ENCODE results near the gene HFM1. TPM values are rescaled to one million over a fixed set of nuclear protein-coding genes. Genes with fewer than 3 reads are reported as not detected.

HFM1 gene
- total RNA-seq, 1 experiment from 2014 or later: 2.4 TPM

DNA sequence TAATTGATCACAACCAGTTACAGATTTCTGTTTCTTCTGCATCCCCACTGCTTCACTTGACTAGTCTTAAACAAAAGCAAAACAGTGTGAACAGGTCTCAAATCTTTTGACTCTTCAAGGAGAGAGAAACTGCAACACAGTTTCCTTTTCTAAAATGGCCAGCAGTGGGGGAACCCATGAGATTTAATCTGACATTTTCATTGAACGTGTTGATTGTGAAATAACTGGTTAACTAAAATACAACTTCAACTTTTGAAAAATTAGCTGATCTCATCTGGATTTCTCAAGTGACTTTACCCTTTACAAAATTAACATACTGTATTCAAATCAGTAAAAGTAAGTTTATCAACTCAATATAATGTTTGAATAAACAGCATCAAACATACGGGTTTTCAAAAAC lies 143.0 kb downstream of the HFM1 start:
- Histone ChIP-seq H3K27ac (ENCODE audit: insufficient read length, low read depth, low read length) (no peak overlapping the region), H3K18ac (ENCODE audit: insufficient read length, low read depth, low read length) (no peak overlapping the region), H2BK12ac (ENCODE audit: insufficient read length, low read depth, low read length) (no peak overlapping the region), H3K4ac (ENCODE audit: low read depth, low read length) (no peak overlapping the region), H3K4me2 (ENCODE audit: insufficient read depth, insufficient read length, low read length) (no peak overlapping the region), H2BK15ac (ENCODE audit: low read depth, low read length) (no peak overlapping the region), H3K27me3 (ENCODE audit: insufficient read depth, low read length) (no peaks in the 10 kb centered on the region), H3K9ac (ENCODE audit: extremely low read depth, insufficient read length, low read length) (no peak overlapping the region), H3K23ac (ENCODE audit: insufficient read length, low read depth, low read length) (no peak overlapping the region), H3K56ac (ENCODE audit: insufficient read length, low read depth, low read length) (no peak overlapping the region), H2BK120ac (ENCODE audit: low read depth, low read length, poor library complexity, severe bottlenecking) (no peak overlapping the region), H4K8ac (replicated peaks; ENCODE audit: insufficient read length, low read depth, low read length) (no peak overlapping the region), H3K79me2 (ENCODE audit: insufficient read depth, low read length) (no peaks in the 10 kb centered on the region), H3K23me2 (ENCODE audit: insufficient read length, low read depth, low read length, poor library complexity, severe bottlenecking) (no peaks in the 10 kb centered on the region), H3T11ph (ENCODE audit: low read length) (no peak overlapping the region), H3K14ac (ENCODE audit: insufficient read depth, low read length) (no peak overlapping the region), H4K5ac (ENCODE audit: insufficient read length, low read depth, low read length) (no peak overlapping the region), H3K9me3 (ENCODE audit: control insufficient read depth, low read depth, low read length) (no peaks in the 10 kb centered on the region), H2BK20ac (ENCODE audit: low read depth, low read length, poor library complexity, severe bottlenecking) (no peak overlapping the region), H2BK5ac (ENCODE audit: insufficient read length, low read length) (no peak overlapping the region), H2AK5ac (ENCODE audit: insufficient read length, low read length) (no peak overlapping the region), H4K91ac (ENCODE audit: insufficient read length, low read depth, low read length) (no peak overlapping the region), H2AFZ (ENCODE audit: low read length) (no peak overlapping the region), H3K79me1 (ENCODE audit: insufficient read depth, low read depth, low read length, poor library complexity, severe bottlenecking) (no peaks in the 10 kb centered on the region), H3K4me1 (ENCODE audit: insufficient read depth, low read length) (no peaks in the 10 kb centered on the region), H4K20me1 (ENCODE audit: control insufficient read depth, insufficient read depth, insufficient read length) (no peaks in the 10 kb centered on the region)
- Mint-ChIP-seq H3K9me3 (no peaks in the 10 kb centered on the region), H3K4me3 (no peak overlapping the region), H3K27me3 (ENCODE audit: low read depth) (no peaks in the 10 kb centered on the region), H3K36me3 (ENCODE audit: insufficient read depth in 1 of 3, low read depth in 3 of 3) (no peaks in the 10 kb centered on the region), H3K27ac (no peak overlapping the region), H3K4me1 (no peaks in the 10 kb centered on the region)
- TF ChIP-seq, protein P1, sequence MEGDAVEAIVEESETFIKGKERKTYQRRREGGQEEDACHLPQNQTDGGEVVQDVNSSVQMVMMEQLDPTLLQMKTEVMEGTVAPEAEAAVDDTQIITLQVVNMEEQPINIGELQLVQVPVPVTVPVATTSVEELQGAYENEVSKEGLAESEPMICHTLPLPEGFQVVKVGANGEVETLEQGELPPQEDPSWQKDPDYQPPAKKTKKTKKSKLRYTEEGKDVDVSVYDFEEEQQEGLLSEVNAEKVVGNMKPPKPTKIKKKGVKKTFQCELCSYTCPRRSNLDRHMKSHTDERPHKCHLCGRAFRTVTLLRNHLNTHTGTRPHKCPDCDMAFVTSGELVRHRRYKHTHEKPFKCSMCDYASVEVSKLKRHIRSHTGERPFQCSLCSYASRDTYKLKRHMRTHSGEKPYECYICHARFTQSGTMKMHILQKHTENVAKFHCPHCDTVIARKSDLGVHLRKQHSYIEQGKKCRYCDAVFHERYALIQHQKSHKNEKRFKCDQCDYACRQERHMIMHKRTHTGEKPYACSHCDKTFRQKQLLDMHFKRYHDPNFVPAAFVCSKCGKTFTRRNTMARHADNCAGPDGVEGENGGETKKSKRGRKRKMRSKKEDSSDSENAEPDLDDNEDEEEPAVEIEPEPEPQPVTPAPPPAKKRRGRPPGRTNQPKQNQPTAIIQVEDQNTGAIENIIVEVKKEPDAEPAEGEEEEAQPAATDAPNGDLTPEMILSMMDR (conservative IDR thresholded peaks at IDR 0.05): no peak
- no CpG with 5 or more reads among the region's 2 CpGs for WGBS (ENCODE audit: extremely low coverage, insufficient read length, low lambda C conversion rate)
- DNase-seq: no peak

All from H9 (cell line).